Measurements from ENCODE around the gene RPL26. TPM values are rescaled to one million over a fixed set of nuclear protein-coding genes. Genes with fewer than 3 reads are reported as not detected.

RPL26 gene

DNA sequence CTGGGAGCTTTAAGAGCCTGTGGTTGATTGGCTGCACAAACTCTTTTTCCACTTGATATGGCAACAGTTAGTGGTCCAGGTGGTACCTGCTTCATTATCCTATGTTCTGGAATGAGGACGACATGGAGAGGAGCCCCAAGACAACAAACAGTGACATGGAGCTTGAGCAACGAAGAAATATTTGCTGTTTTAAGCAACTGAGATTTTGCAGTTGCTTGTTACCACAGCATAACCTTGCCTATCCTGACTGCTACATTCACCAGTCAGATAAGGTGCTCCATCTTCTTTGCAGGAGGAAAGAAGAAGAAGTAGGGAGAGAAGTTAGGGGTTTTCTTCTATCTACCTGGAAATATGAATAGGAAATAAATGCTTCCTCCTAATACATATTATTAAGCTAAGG, 50.9 kb downstream of the RPL26 start:
- H4K8ac ChIP-seq (ENCODE audit: low read depth, low read length) = no peak overlapping the region
- no CpG with 5 or more reads among the region's 2 CpGs for WGBS, 2 donors (ENCODE audit: extremely low coverage in 2 of 2, insufficient read length in 2 of 2, insufficient replicate concordance in 1 of 2)
- no peaks in the 10 kb centered on the region for H3K36me3 ChIP-seq (replicated peaks in 1 of 2; ENCODE audit: control insufficient read depth in 2 of 2, insufficient read depth in 2 of 2, low read length in 2 of 2)
- H3K18ac ChIP-seq (ENCODE audit: low read length) = no peak overlapping the region
- H3K4me3 ChIP-seq (ENCODE audit: low read length in 2 of 2) = no peak overlapping the region
- H3K4me1 ChIP-seq (ENCODE audit: control insufficient read depth in 2 of 2, insufficient read depth in 1 of 2, low read depth in 1 of 2, low read length in 2 of 2) = peaks cover 2 to 3% of the 10 kb centered on the region in 2 donors
- no peak overlapping the region for H3K4ac ChIP-seq (ENCODE audit: low read length)
- H3K14ac ChIP-seq (ENCODE audit: low read length) = no peak overlapping the region
- peaks cover 0 to 21% (median 4%) of the 10 kb centered on the region in 3 experiments for H3K27me3 ChIP-seq (ENCODE audit: control insufficient read depth in 3 of 3, insufficient read depth in 3 of 3, low read depth in 1 of 3, low read length in 3 of 3)
- no peak overlapping the region for H2AFZ ChIP-seq (ENCODE audit: low read length)
- no peak overlapping the region for H3K27ac ChIP-seq (replicated peaks; ENCODE audit: low read length)
- no peak overlapping the region for H2AK5ac ChIP-seq (ENCODE audit: low read depth, low read length)
- H3K79me1 ChIP-seq (ENCODE audit: low read depth, low read length) = no peaks in the 10 kb centered on the region
- H2BK5ac ChIP-seq (ENCODE audit: low read length) = no peak overlapping the region
- no peak overlapping the region for H2BK120ac ChIP-seq (ENCODE audit: low read depth, low read length)
- H2BK12ac ChIP-seq (ENCODE audit: low read length) = no peak overlapping the region
- H3K9ac ChIP-seq (ENCODE audit: low read depth, low read length, poor library complexity) = no peak overlapping the region
- no peak overlapping the region for H4K91ac ChIP-seq (ENCODE audit: low read depth, low read length, poor library complexity)
- no peaks in the 10 kb centered on the region for H3K9me3 ChIP-seq (replicated peaks in 1 of 2; ENCODE audit: control insufficient read depth in 2 of 2, insufficient read depth in 1 of 2, low read depth in 1 of 2, low read length in 2 of 2)
- H3K23ac ChIP-seq (ENCODE audit: low read depth, low read length, poor library complexity) = no peak overlapping the region
- H2BK15ac ChIP-seq (ENCODE audit: low read length) = no peak overlapping the region
- no peak overlapping the region for H3K4me2 ChIP-seq (ENCODE audit: insufficient read depth, low read length, poor library complexity, severe bottlenecking)
- no peak for DNase-seq (ENCODE audit: low spot score)

Small RNAs within 50 kb of the gene (small RNA-seq; reads per million reads assigned to genes)
- gene RF00265 (ENCODE audit: insufficient read depth) = not detected

Measured in neuronal stem cell (in vitro differentiated cells).